ENCODE measurements around the gene VSIG2. TPM values are rescaled to one million over a fixed set of nuclear protein-coding genes. Genes with fewer than 3 reads are reported as not detected.

VSIG2 gene
- total RNA-seq, 1 donor from 2014 or later: not detected

GRCh38 chr11:124712392-124712791 is 39.7 kb downstream of the VSIG2 start:
- peaks cover 0 to 9% (median 1%) of the 10 kb centered on the region in 3 donors for H3K27me3 ChIP-seq (ENCODE audit: control insufficient read depth in 3 of 3, insufficient read depth in 3 of 3, low read length in 3 of 3)
- peaks cover 0 to 5% (median 2%) of the 10 kb centered on the region in 3 donors for H3K9me3 ChIP-seq (ENCODE audit: control insufficient read depth in 3 of 3, low read length in 3 of 3)

GRCh38 chr11:124707829-124708228 is 44.2 kb downstream of the VSIG2 start:
- Histone ChIP-seq H3K36me3 (ENCODE audit: control insufficient read depth in 3 of 3, insufficient read depth in 3 of 3, low read length in 3 of 3) (no peaks in the 10 kb centered on the region), H3K9me3 (ENCODE audit: control insufficient read depth in 3 of 3, low read length in 3 of 3) (peaks cover 0 to 5% (median 2%) of the 10 kb centered on the region in 3 donors), H3K4me3 (ENCODE audit: low read length in 3 of 3) (no peak overlapping the region), H3K9ac (ENCODE audit: low read depth in 1 of 3, low read length in 3 of 3) (no peak overlapping the region), H3K27ac (ENCODE audit: low read depth, low read length) (no peak overlapping the region), H3K4me1 (ENCODE audit: control insufficient read depth in 3 of 3, insufficient read depth in 3 of 3, low read length in 3 of 3) (no peaks in the 10 kb centered on the region), H3K27me3 (ENCODE audit: control insufficient read depth in 3 of 3, insufficient read depth in 3 of 3, low read length in 3 of 3) (peaks cover 3 to 4% (median 3%) of the 10 kb centered on the region in 3 donors)

More at GRCh38 chr11:124712392-124712791, 39.7 kb downstream of the VSIG2 start:
- H3K36me3 ChIP-seq (ENCODE audit: control insufficient read depth in 3 of 3, insufficient read depth in 3 of 3, low read length in 3 of 3): no peaks in the 10 kb centered on the region
- no peaks in the 10 kb centered on the region for H3K4me1 ChIP-seq (ENCODE audit: control insufficient read depth in 3 of 3, insufficient read depth in 3 of 3, low read length in 3 of 3)
- no peak overlapping the region for H3K9ac ChIP-seq (ENCODE audit: low read depth in 1 of 3, low read length in 3 of 3)
- no peak overlapping the region for H3K4me3 ChIP-seq (ENCODE audit: low read length in 3 of 3)
- no peak overlapping the region for H3K27ac ChIP-seq (ENCODE audit: low read depth, low read length)

GRCh38 chr11:124700028-124700427 is 52.0 kb downstream of the VSIG2 start:
- Histone ChIP-seq H3K27ac (ENCODE audit: low read depth, low read length) (no peak overlapping the region), H3K4me1 (ENCODE audit: control insufficient read depth in 3 of 3, insufficient read depth in 3 of 3, low read length in 3 of 3) (no peaks in the 10 kb centered on the region), H3K27me3 (ENCODE audit: control insufficient read depth in 3 of 3, insufficient read depth in 3 of 3, low read length in 3 of 3) (peaks cover 3 to 4% (median 3%) of the 10 kb centered on the region in 3 donors), H3K9ac (ENCODE audit: low read depth in 1 of 3, low read length in 3 of 3) (no peak overlapping the region), H3K36me3 (ENCODE audit: control insufficient read depth in 3 of 3, insufficient read depth in 3 of 3, low read length in 3 of 3) (no peaks in the 10 kb centered on the region), H3K4me3 (ENCODE audit: low read length in 3 of 3) (no peak overlapping the region), H3K9me3 (ENCODE audit: control insufficient read depth in 3 of 3, low read length in 3 of 3) (peaks cover 0 to 2% (median 0%) of the 10 kb centered on the region in 3 donors)

GRCh38 chr11:124699547-124699946 is 52.5 kb downstream of the VSIG2 start:
- Histone ChIP-seq H3K4me1 (ENCODE audit: control insufficient read depth in 3 of 3, insufficient read depth in 3 of 3, low read length in 3 of 3) (no peaks in the 10 kb centered on the region), H3K36me3 (ENCODE audit: control insufficient read depth in 3 of 3, insufficient read depth in 3 of 3, low read length in 3 of 3) (no peaks in the 10 kb centered on the region), H3K9ac (ENCODE audit: low read depth in 1 of 3, low read length in 3 of 3) (no peak overlapping the region), H3K27me3 (ENCODE audit: control insufficient read depth in 3 of 3, insufficient read depth in 3 of 3, low read length in 3 of 3) (peaks cover 3 to 4% (median 3%) of the 10 kb centered on the region in 3 donors), H3K4me3 (ENCODE audit: low read length in 3 of 3) (no peak overlapping the region), H3K9me3 (ENCODE audit: control insufficient read depth in 3 of 3, low read length in 3 of 3) (peaks cover 0 to 2% (median 0%) of the 10 kb centered on the region in 3 donors), H3K27ac (ENCODE audit: low read depth, low read length) (no peak overlapping the region)

Other genes with a start within 250 kb of the VSIG2 start
- not detected for gene OR8B12, start 208.6 kb downstream of the VSIG2 start, total RNA-seq
- gene OR8A1, start 182.3 kb downstream of the VSIG2 start, total RNA-seq: not detected
- gene PANX3, start 140.8 kb downstream of the VSIG2 start, total RNA-seq: not detected
- 7.3 TPM for gene TBRG1, start 129.4 kb downstream of the VSIG2 start, total RNA-seq
- gene SIAE, start 78.5 kb downstream of the VSIG2 start, total RNA-seq: 2.1 TPM
- 2.1 TPM for gene SPA17, start 78.4 kb downstream of the VSIG2 start, total RNA-seq
- not detected for gene NRGN, start 12.3 kb downstream of the VSIG2 start, total RNA-seq
- gene ESAM, start 10.0 kb upstream of the VSIG2 start, total RNA-seq: 9.4 TPM
- 9.4 TPM for gene MSANTD2, start 48.2 kb upstream of the VSIG2 start, total RNA-seq
- gene ROBO3, start 113.2 kb upstream of the VSIG2 start, total RNA-seq: 12.0 TPM
- gene ROBO4, start 145.6 kb upstream of the VSIG2 start, total RNA-seq: 14.1 TPM
- not detected for gene HEPN1, start 167.0 kb upstream of the VSIG2 start, total RNA-seq
- gene HEPACAM, start 183.8 kb upstream of the VSIG2 start, total RNA-seq: 1.6 TPM
- 2.6 TPM for gene CCDC15, start 201.9 kb upstream of the VSIG2 start, total RNA-seq